Measurements from ENCODE around the gene LIMS1. TPM values are rescaled to one million over a fixed set of nuclear protein-coding genes. Genes with fewer than 3 reads are reported as not detected.
A peak's percentile ranks its signal among the peaks of the same experiment; 100 is the strongest.
"Not testable (repeated sequence)": the region's sequence is repeated elsewhere in the genome, so short reads cannot be mapped to it uniquely, and the experiment has no call there.

LIMS1 gene
- total RNA-seq, 1 donor from 2014 or later, result 85.5 TPM

- TF ChIP-seq CTCF (IDR thresholded peaks at IDR 0.05), result no peak
- no peaks in the 10 kb centered on the region for H3K27me3 ChIP-seq (ENCODE audit: low read depth)
- peak within 1 kb of the TSS; percentile 97 for H3K27ac ChIP-seq
- H3K9me3 ChIP-seq, result no peaks in the 10 kb centered on the region
- ATAC-seq (peak; percentile 99 to 100), DNase-seq (peak; percentile 98)
- intact Hi-C loops (cut with DNase I), result no loop called here
- no peaks in the 10 kb centered on the region for H3K36me3 ChIP-seq
- peak within 1 kb of the TSS; percentile 75 for H3K4me3 ChIP-seq
- H3K4me1 ChIP-seq, result peaks cover 22% of the 10 kb centered on the region
Measured at GRCh38 chr2:108719149-108720044, 185.1 kb downstream of the LIMS1 start, which contains the start of gene RANBP2. Gene RANBP2, plus strand, starts transcription at chr2:108719482. Its CDS starts 125 bp downstream, at chr2:108719607.

GRCh38 chr2:108726048-108726447 is 191.8 kb downstream of the LIMS1 start:
- H3K4me1 ChIP-seq, result peaks cover 19% of the 10 kb centered on the region
- ATAC-seq; intact Hi-C loops (cut with DNase I); H3K36me3 ChIP-seq; H3K9me3 ChIP-seq; H3K4me3 ChIP-seq; H3K27me3 ChIP-seq (ENCODE audit: low read depth); DNase-seq; H3K27ac ChIP-seq: not testable (repeated sequence)

- H3K4me1 ChIP-seq; H3K4me3 ChIP-seq; ATAC-seq; DNase-seq; intact Hi-C loops (cut with DNase I); H3K9me3 ChIP-seq; H3K27ac ChIP-seq; H3K27me3 ChIP-seq (ENCODE audit: low read depth): not testable (repeated sequence)
- H3K36me3 ChIP-seq, result peaks cover 75% of the 10 kb centered on the region
Measured at GRCh38 chr2:108734656-108735055, 200.4 kb downstream of the LIMS1 start.

Other genes starting within 250 kb of the LIMS1 start
- gene SULT1C2, start 245.6 kb upstream of the LIMS1 start, total RNA-seq, result 1.2 TPM
- gene SULT1C4, start 156.5 kb upstream of the LIMS1 start, total RNA-seq, result 10.6 TPM
- 52.4 TPM for gene GCC2, start 85.3 kb upstream of the LIMS1 start, total RNA-seq
- 72.5 TPM for gene RANBP2, start 185.0 kb downstream of the LIMS1 start, total RNA-seq

Measured in lower lobe of right lung (tissue), 2 donors.